Muscle layer of duodenum (tissue), 2 donors: Measurements from ENCODE around the gene MEOX1.
"Not testable (repeated sequence)": the region's sequence is repeated elsewhere in the genome, so short reads cannot be mapped to it uniquely, and the experiment has no call there.

Experiments used
- H3K27ac ChIP-seq: one replicate; pipeline ENCODE4 v1.7.0; 2013; ENCODE audit warnings: mild to moderate bottlenecking, low read length
- H3K27me3 ChIP-seq: one replicate; pipeline ENCODE4 v1.7.0; 2013; ENCODE audit warnings: low read depth, mild to moderate bottlenecking, control low read depth, low read length
- H3K36me3 ChIP-seq, 2 donors: one replicate each; pipeline ENCODE4 v1.7.0; 2013; ENCODE audit warnings: low read length in 2 of 2, control low read depth in 1 of 2, mild to moderate bottlenecking in 1 of 2; ENCODE audit not compliant: insufficient read depth in 2 of 2, control insufficient read depth in 1 of 2
- H3K4me1 ChIP-seq, 2 donors: one replicate each; pipeline ENCODE4 v1.7.0; 2013; ENCODE audit warnings: low read length in 2 of 2, mild to moderate bottlenecking in 2 of 2, control low read depth in 1 of 2, moderate library complexity in 1 of 2; ENCODE audit not compliant: insufficient read depth in 2 of 2, control insufficient read depth in 1 of 2
- H3K4me3 ChIP-seq, 2 donors: one replicate each; pipeline ENCODE4 v1.7.0; 2013; ENCODE audit warnings: low read length in 2 of 2, low read depth in 1 of 2, mild to moderate bottlenecking in 1 of 2
- H3K9me3 ChIP-seq, 2 donors: one replicate each; pipeline ENCODE4 v1.7.0; 2013; ENCODE audit warnings: low read length in 2 of 2, control low read depth in 1 of 2, mild to moderate bottlenecking in 1 of 2; ENCODE audit not compliant: control insufficient read depth in 1 of 2
- donor health status: healthy.

Gene MEOX1

GRCh38 chr17:43614561-43614960 is 47.2 kb downstream of the MEOX1 start:
- Histone ChIP-seq H3K4me3 (no peak overlapping the region), H3K27ac (no peak overlapping the region), H3K4me1 (peaks cover 0 to 16% of the 10 kb centered on the region in 2 donors), H3K36me3 (no peaks in the 10 kb centered on the region), H3K27me3 (no peaks in the 10 kb centered on the region), H3K9me3 (no peaks in the 10 kb centered on the region)

- no peaks in the 10 kb centered on the region for H3K36me3 ChIP-seq
- no peaks in the 10 kb centered on the region for H3K9me3 ChIP-seq
- no peak overlapping the region for H3K4me3 ChIP-seq
- peaks cover 0 to 16% of the 10 kb centered on the region in 2 donors for H3K4me1 ChIP-seq
- H3K27me3 ChIP-seq: no peaks in the 10 kb centered on the region
- H3K27ac ChIP-seq: no peak overlapping the region
Observed at GRCh38 chr17:43613917-43614316, 47.8 kb downstream of the MEOX1 start.

- H3K4me1 ChIP-seq: peaks cover 0 to 16% of the 10 kb centered on the region in 2 donors
- no peaks in the 10 kb centered on the region for H3K27me3 ChIP-seq
- no peak overlapping the region for H3K4me3 ChIP-seq
- H3K36me3 ChIP-seq: no peaks in the 10 kb centered on the region
- no peaks in the 10 kb centered on the region for H3K9me3 ChIP-seq
- H3K27ac ChIP-seq: no peak overlapping the region
Observed at GRCh38 chr17:43612515-43612914, 49.2 kb downstream of the MEOX1 start.

- Histone ChIP-seq H3K27ac (no peak overlapping the region), H3K4me1 (peaks cover 0 to 16% of the 10 kb centered on the region in 2 donors), H3K4me3 (no peak overlapping the region), H3K36me3 (no peaks in the 10 kb centered on the region), H3K27me3 (no peaks in the 10 kb centered on the region), H3K9me3 (no peaks in the 10 kb centered on the region)
Observed at GRCh38 chr17:43611230-43611969, 50.3 kb downstream of the MEOX1 start.

- Histone ChIP-seq H3K9me3 (no peaks in the 10 kb centered on the region), H3K4me1 (peaks cover 0 to 13% of the 10 kb centered on the region in 2 donors), H3K4me3 (no peak overlapping the region), H3K36me3 (no peaks in the 10 kb centered on the region), H3K27ac (no peak overlapping the region), H3K27me3 (no peaks in the 10 kb centered on the region)
Observed at GRCh38 chr17:43609613-43610385, 51.9 kb downstream of the MEOX1 start.

GRCh38 chr17:43608313-43608712 is 53.4 kb downstream of the MEOX1 start:
- no peak overlapping the region for H3K4me3 ChIP-seq
- H3K9me3 ChIP-seq: no peaks in the 10 kb centered on the region
- H3K4me1 ChIP-seq: no peaks in the 10 kb centered on the region
- H3K27me3 ChIP-seq: no peaks in the 10 kb centered on the region
- H3K36me3 ChIP-seq: no peaks in the 10 kb centered on the region
- no peak overlapping the region for H3K27ac ChIP-seq

GRCh38 chr17:43604549-43604948 is 57.2 kb downstream of the MEOX1 start:
- no peak overlapping the region for H3K4me3 ChIP-seq
- no peaks in the 10 kb centered on the region for H3K9me3 ChIP-seq
- peaks cover 3 to 10% of the 10 kb centered on the region in 2 donors for H3K4me1 ChIP-seq
- H3K27me3 ChIP-seq: no peaks in the 10 kb centered on the region
- no peak overlapping the region for H3K27ac ChIP-seq
- H3K36me3 ChIP-seq: no peaks in the 10 kb centered on the region

- Histone ChIP-seq H3K9me3 (no peaks in the 10 kb centered on the region), H3K36me3 (no peaks in the 10 kb centered on the region), H3K4me1 (peaks cover 3 to 10% of the 10 kb centered on the region in 2 donors), H3K4me3 (no peak overlapping the region), H3K27me3 (no peaks in the 10 kb centered on the region), H3K27ac (no peak overlapping the region)
Observed at GRCh38 chr17:43603321-43603720, 58.4 kb downstream of the MEOX1 start.

- not testable (repeated sequence) for H3K36me3 ChIP-seq, H3K27ac ChIP-seq, H3K27me3 ChIP-seq, H3K9me3 ChIP-seq, H3K4me3 ChIP-seq
- H3K4me1 ChIP-seq: peaks cover 3 to 10% of the 10 kb centered on the region in 2 donors
Observed at GRCh38 chr17:43602556-43602955, 59.2 kb downstream of the MEOX1 start.

GRCh38 chr17:43601280-43602039 is 60.3 kb downstream of the MEOX1 start:
- Histone ChIP-seq H3K27me3 (no peaks in the 10 kb centered on the region), H3K27ac (no peak overlapping the region), H3K9me3 (no peaks in the 10 kb centered on the region), H3K4me3 (no peak overlapping the region), H3K36me3 (no peaks in the 10 kb centered on the region), H3K4me1 (peaks cover 3 to 10% of the 10 kb centered on the region in 2 donors)

GRCh38 chr17:43599835-43600234 is 61.9 kb downstream of the MEOX1 start:
- no peak overlapping the region for H3K27ac ChIP-seq
- peaks cover 3 to 10% of the 10 kb centered on the region in 2 donors for H3K4me1 ChIP-seq
- no peak overlapping the region for H3K4me3 ChIP-seq
- no peaks in the 10 kb centered on the region for H3K9me3 ChIP-seq
- H3K36me3 ChIP-seq: no peaks in the 10 kb centered on the region
- H3K27me3 ChIP-seq: no peaks in the 10 kb centered on the region
